ENCODE measurements around the gene XRCC5. TPM values are rescaled to one million over a fixed set of nuclear protein-coding genes. Genes with fewer than 3 reads are reported as not detected.
"Not testable (repeated sequence)": the region's sequence is repeated elsewhere in the genome, so short reads cannot be mapped to it uniquely, and the experiment has no call there.

XRCC5 gene
- total RNA-seq, 1 donor from 2014 or later = 163 TPM

GRCh38 chr2:216192931-216193330, 83.8 kb downstream of the XRCC5 start:
- no peak for DNase-seq (ENCODE audit: low read depth in 2 of 2)

GRCh38 chr2:216194013-216194412, 84.9 kb downstream of the XRCC5 start:
- DNase-seq (ENCODE audit: low read depth in 2 of 2) = no peak

DNA sequence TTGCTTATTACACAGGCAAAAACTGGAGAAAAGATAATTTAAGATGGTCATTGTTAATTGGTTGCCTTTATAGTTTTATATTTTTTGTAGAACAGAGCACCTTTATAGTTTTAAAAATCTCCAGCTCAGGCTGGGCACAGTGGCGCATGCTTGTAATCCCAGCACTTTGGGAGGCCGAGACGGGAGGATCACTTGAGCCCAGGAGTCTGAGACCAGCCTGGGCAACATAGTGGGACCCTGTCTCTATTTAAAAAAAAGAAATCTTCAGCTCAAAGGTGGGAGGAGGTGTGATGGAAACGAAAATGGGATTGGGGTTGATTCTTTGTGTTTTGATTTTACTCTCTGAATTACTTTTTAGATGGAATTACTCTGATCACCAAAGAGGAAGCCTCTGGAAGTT, 85.4 kb downstream of the XRCC5 start:
- DNase-seq (ENCODE audit: low read depth in 2 of 2) = no peak

DNA sequence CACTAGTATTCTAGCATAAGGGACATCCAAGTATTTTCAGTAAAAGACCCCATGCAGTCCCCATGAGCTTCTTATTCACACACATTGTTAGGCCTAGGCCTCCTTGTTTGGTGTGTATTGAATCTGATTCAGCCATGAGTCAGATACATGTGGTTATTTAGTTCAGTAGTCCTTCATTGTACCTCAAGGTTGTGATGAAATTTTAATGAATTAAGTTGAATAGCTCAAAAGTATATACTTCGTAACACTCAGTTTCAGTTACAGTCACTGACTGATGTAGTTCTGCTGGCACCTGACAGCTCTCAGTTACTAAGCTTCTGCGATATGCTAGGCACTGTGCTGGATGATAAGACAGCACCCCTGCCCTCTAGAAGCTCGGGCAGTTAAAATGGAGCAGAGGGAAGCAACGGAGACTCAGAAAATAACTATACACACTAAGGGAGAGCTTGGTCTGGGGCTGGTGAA, 86.4 kb downstream of the XRCC5 start:
- peak in 1 of 2 donors; percentile 57 for DNase-seq (ENCODE audit: low read depth in 2 of 2)

- DNase-seq (ENCODE audit: low read depth in 2 of 2) = no peak
Measured at GRCh38 chr2:216201692-216202306, 92.7 kb downstream of the XRCC5 start.

DNA sequence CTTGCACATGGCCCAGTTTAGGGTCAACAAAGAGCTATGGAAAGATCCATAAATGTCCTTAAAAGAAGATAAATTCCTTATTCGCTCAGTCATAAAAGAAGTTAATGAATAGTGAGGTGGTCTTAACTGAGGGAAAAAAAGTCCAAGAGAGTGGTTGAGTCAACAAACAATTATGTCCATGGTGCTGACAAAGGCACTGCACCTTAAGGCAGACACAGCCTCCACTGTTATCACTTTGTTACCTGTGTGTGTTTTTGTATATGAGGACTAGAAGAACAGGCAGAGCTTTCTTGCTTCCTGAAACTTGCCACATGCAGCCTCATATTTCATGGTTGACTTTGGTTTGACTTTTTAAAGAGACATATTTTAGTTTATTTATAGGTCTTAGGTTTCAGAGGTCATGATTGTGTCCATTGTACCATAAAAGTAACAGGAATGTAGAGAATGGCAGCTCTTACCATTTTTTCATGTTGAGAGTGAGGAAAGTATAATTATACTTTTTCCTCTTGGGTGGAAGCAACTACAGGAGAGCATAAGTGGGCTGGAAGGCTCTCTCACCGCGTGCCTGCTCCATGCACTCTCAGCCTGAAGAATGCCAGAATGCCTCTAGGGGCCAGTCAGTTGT, 93.6 kb downstream of the XRCC5 start:
- no peak for DNase-seq (ENCODE audit: low read depth in 2 of 2)

DNA sequence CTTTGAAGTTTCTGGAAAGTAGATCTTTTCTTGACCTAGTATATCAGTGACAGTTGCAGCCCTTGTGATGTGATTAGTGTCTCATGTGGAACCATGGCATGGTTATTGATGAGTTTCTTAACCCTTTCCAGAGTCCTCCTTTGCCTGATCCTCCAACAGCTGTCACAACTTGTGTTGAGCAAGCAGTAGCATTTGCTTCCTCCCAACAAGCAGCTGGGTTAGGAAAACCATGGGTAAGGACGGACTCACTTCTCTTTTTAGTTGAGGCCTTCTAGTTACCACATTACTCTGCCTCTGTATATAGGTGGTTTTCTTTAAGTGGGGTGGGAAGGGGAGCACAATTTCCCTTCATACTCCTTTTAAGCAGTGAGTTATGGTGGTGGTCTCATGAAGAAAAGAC, 96.3 kb downstream of the XRCC5 start:
- DNase-seq (ENCODE audit: low read depth in 2 of 2) = no peak

- no peak for DNase-seq (ENCODE audit: low read depth in 2 of 2)
Measured at GRCh38 chr2:216206041-216206703, 97.0 kb downstream of the XRCC5 start.

- no peak for DNase-seq (ENCODE audit: low read depth in 2 of 2)
Measured at GRCh38 chr2:216206821-216207220, 97.7 kb downstream of the XRCC5 start.

DNA sequence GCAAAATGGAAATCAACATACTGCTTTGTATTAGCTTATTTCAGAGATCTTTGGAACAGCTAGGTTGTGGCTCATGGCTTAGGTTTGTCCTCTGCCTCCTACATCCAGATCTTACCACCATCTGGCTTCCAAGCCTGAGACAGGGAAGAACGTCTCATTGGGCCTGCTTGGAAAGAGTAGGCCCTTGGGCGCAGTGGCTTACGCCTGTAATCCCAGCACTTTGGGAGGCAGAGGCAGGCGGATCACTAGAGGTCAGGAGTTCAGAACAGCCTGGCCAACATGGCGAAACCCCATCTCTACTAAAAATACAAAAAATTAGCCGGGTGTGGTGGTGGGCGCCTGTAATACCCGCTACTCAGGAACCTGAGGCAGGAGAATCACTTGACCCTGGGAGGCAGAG, 99.5 kb downstream of the XRCC5 start:
- DNase-seq (ENCODE audit: low read depth in 2 of 2) = not testable (repeated sequence)

DNA sequence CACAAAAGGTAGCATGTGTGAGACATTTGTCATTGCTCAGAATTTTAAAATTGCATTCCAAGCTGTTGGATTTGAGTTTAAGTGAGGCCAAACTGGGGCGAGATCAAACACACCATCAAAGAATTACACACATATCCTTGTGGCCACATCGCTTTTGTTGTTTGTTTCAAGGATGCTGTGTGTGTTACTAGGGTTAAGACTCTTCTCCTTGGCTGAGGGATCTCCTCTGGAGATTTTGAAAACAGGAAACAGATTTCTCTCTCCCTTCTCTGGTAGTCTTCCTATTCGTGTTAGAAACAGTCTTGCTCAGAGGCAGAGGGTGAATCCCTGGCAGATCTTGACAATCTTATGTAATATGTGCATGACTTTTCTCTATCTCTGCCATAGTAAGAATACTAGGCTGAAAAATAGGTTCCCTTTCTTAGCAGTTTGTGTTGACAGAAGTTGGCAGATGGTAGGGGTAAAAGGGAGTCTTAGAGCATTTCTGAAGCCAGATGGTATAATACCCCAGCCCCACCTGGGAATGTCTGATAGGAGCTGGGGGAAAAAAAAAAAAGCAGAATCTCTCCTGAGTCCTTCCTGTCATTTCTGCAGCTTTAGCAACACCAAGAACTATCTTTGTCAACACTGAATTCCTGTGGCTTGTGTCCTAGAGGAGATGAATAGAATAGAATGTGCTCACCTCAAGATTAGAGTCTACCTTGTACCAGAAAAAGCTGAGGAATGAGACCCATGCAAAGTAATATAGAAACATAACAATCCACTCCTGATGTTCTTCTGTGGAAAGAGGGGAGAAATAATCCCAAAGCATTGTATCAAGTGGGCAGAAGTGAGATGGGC, 101.8 kb downstream of the XRCC5 start:
- peak in 1 of 2 donors; percentile 58 for DNase-seq (ENCODE audit: low read depth in 2 of 2)

DNA sequence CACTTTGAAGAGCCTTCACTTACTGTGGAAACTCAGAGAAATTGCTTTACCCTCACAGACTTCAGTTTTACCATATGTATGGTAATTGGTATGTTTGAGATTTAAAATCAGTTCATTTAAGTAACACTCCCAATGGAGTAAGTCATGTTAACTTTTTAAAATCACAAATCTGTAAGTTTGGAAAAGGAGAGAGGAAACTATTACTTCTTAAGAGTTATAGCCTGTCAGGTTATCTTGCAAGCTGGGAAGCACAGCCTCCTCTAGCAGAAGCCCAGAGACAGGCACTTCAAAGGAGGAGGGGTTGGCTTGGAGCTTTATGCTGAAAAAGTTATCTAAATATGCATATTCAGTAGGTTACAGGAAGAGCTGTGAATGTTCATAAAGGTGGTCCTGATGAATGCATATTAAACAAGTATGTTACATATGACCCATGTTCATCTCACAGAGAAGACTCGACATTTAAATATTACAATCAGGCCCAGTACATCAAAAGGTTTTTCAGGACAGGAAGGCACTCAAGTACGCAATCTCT, 102.5 kb downstream of the XRCC5 start:
- DNase-seq (ENCODE audit: low read depth in 2 of 2) = no peak

GRCh38 chr2:216214768-216215167, 105.6 kb downstream of the XRCC5 start:
- DNase-seq (ENCODE audit: low read depth in 2 of 2) = no peak

- DNase-seq (ENCODE audit: low read depth in 2 of 2) = peak; percentile 21 to 23
Measured at GRCh38 chr2:216215658-216216390, 106.7 kb downstream of the XRCC5 start.

GRCh38 chr2:216216951-216217903, 108.1 kb downstream of the XRCC5 start:
- peak; percentile 78 to 90 for DNase-seq (ENCODE audit: low read depth in 2 of 2)

- DNase-seq (ENCODE audit: low read depth in 2 of 2) = no peak
Measured at GRCh38 chr2:216217904-216218260, 108.7 kb downstream of the XRCC5 start.

DNA sequence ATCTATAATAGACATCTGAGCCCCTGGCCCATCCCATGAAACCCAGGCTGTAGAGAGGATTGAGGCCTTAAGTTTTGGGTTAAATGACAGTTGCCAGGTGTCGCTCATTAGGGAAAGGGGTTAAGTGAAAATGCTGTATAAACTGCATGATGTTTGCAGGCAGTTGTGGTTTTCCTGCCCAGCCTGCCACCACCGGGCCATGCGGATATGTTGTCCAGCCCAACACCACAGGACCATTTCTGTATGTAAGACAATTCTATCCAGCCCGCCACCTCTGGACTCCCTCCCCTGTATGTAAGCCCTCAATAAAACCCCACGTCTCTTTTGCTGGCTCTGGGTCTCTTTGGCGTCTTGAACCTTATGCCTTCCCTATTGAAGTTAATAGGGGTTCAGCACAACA, 110.7 kb downstream of the XRCC5 start:
- DNase-seq (ENCODE audit: low read depth in 2 of 2) = no peak

DNA sequence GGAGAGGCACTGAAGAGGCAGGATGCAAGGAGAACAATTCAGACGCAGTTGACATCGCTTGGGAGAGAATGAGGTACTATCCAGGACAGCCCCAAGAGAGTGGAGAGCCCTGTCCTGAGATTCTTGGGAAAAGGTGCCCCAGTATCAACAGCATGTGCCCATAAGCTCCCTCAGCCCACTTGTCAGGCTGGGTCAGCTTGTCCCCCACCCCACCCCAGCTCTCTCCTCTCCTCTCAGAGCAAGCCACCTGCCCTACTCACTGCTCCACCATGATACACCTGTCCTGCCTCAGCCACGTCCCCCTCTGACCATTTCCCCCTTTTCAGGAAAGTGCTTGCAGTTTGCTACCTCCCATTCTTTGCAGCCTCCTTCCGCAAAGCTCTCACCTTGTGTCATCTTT, 111.8 kb downstream of the XRCC5 start:
- no peak for DNase-seq (ENCODE audit: low read depth in 2 of 2)

- DNase-seq (ENCODE audit: low read depth in 2 of 2) = peak; percentile 32 to 62
Measured at GRCh38 chr2:216221811-216222210, 112.7 kb downstream of the XRCC5 start.

Measured in lung microvascular endothelial cell (primary cell).